HCT116 (cell line): ENCODE measurements around the gene VMA21.

ENCODE experiments used
- ATF3 ChIP-seq: IDR thresholded peaks from 2 replicates; pipeline ENCODE4 v1.6.1; 2012
- CBX3 ChIP-seq: IDR thresholded peaks from 2 replicates; pipeline ENCODE4 v1.6.1; 2012; ENCODE audit warnings: low read depth
- EZH2phosphoT487 ChIP-seq: fragments of 200-600 bp; IDR thresholded peaks from 2 replicates; pipeline ENCODE4 v1.6.1; 2018; ENCODE audit warnings: antibody characterized with exemption, borderline replicate concordance
- FOSL1 ChIP-seq: IDR thresholded peaks from 2 replicates; pipeline ENCODE4 v1.6.1; 2012; ENCODE audit warnings: low read depth
- MAX ChIP-seq: IDR thresholded peaks from 2 replicates; pipeline ENCODE4 v1.6.1; 2012
- POLR2A ChIP-seq: IDR thresholded peaks from 2 replicates; pipeline ENCODE4 v1.7.0; 2011; ENCODE audit warnings: borderline replicate concordance; ENCODE audit not compliant: insufficient read depth, insufficient read length; ENCODE audit errors: extremely low read depth
- POLR2AphosphoS5 ChIP-seq: IDR thresholded peaks from 2 replicates; pipeline ENCODE4 v1.6.1; 2011; ENCODE audit warnings: mild to moderate bottlenecking, low read depth, low read length, moderate library complexity
- SRF ChIP-seq: IDR thresholded peaks from 2 replicates; pipeline ENCODE4 v1.6.1; 2012; ENCODE audit warnings: low read depth
- ZNF274 ChIP-seq: fragments of 200-500 bp; sonication (Bioruptor generic); IDR thresholded peaks from 2 replicates; pipeline ENCODE4 v1.6.1; 2014; ENCODE audit warnings: mild to moderate bottlenecking, low read depth, low read length, inconsistent platforms
- TF ChIP-seq, protein P1 (sequence below), 3 experiments: fragments of 200-600 bp in 1 of 3; sonication (generic) in 1 of 3; IDR thresholded peaks in 2 of 3; conservative IDR thresholded peaks in 1 of 3; 2 replicates each; pipeline ENCODE4 v1.5.1; 2012 to 2017; ENCODE audit warnings: low read depth in 2 of 3, low read length in 2 of 3, antibody characterized with exemption in 1 of 3, borderline replicate concordance in 1 of 3, control low read depth in 1 of 3, mild to moderate bottlenecking in 1 of 3, mixed read lengths in 1 of 3, mixed run types in 1 of 3, moderate library complexity in 1 of 3; ENCODE audit not compliant: insufficient read depth in 1 of 3
- TF ChIP-seq, protein P2 (sequence below): IDR thresholded peaks from 2 replicates; pipeline ENCODE4 v1.6.1; 2012; ENCODE audit warnings: low read depth

GRCh38 chrX:151458824-151459223 is 61.8 kb downstream of the VMA21 start:
- TF ChIP-seq, protein P1, sequence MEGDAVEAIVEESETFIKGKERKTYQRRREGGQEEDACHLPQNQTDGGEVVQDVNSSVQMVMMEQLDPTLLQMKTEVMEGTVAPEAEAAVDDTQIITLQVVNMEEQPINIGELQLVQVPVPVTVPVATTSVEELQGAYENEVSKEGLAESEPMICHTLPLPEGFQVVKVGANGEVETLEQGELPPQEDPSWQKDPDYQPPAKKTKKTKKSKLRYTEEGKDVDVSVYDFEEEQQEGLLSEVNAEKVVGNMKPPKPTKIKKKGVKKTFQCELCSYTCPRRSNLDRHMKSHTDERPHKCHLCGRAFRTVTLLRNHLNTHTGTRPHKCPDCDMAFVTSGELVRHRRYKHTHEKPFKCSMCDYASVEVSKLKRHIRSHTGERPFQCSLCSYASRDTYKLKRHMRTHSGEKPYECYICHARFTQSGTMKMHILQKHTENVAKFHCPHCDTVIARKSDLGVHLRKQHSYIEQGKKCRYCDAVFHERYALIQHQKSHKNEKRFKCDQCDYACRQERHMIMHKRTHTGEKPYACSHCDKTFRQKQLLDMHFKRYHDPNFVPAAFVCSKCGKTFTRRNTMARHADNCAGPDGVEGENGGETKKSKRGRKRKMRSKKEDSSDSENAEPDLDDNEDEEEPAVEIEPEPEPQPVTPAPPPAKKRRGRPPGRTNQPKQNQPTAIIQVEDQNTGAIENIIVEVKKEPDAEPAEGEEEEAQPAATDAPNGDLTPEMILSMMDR (IDR thresholded peaks at IDR 0.05 in 2 of 3, conservative IDR thresholded peaks at IDR 0.05 in 1 of 3; ENCODE audit: borderline replicate concordance in 1 of 3, insufficient read depth in 1 of 3, low read depth in 2 of 3, low read length in 2 of 3), result no peak
- TF ChIP-seq MAX (no peak), SRF (no peak), CBX3 (no peak), ATF3 (no peak), ZNF274 (no peak), FOSL1 (no peak), POLR2AphosphoS5 (no peak), EZH2phosphoT487 (no peak), POLR2A (no peak)
- TF ChIP-seq, protein P2, sequence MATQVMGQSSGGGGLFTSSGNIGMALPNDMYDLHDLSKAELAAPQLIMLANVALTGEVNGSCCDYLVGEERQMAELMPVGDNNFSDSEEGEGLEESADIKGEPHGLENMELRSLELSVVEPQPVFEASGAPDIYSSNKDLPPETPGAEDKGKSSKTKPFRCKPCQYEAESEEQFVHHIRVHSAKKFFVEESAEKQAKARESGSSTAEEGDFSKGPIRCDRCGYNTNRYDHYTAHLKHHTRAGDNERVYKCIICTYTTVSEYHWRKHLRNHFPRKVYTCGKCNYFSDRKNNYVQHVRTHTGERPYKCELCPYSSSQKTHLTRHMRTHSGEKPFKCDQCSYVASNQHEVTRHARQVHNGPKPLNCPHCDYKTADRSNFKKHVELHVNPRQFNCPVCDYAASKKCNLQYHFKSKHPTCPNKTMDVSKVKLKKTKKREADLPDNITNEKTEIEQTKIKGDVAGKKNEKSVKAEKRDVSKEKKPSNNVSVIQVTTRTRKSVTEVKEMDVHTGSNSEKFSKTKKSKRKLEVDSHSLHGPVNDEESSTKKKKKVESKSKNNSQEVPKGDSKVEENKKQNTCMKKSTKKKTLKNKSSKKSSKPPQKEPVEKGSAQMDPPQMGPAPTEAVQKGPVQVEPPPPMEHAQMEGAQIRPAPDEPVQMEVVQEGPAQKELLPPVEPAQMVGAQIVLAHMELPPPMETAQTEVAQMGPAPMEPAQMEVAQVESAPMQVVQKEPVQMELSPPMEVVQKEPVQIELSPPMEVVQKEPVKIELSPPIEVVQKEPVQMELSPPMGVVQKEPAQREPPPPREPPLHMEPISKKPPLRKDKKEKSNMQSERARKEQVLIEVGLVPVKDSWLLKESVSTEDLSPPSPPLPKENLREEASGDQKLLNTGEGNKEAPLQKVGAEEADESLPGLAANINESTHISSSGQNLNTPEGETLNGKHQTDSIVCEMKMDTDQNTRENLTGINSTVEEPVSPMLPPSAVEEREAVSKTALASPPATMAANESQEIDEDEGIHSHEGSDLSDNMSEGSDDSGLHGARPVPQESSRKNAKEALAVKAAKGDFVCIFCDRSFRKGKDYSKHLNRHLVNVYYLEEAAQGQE, result no peak
